Caco-2 (cell line): ENCODE results near the gene CASD1. TPM values are rescaled to one million over a fixed set of nuclear protein-coding genes. Genes with fewer than 3 reads are reported as not detected.

Source experiments
- BruUV-seq: library from RNA; stranded (reverse); fragments of 400-500 nt; replicated peaks from 2 replicates; lab custom pipeline; 2021; lab: Mats Ljungman, UMichigan
- CTCF ChIA-PET: fragments of 300-600 bp; sonication (Branson Sonifier 250); formaldehyde crosslinking; loops from one replicate; lab custom pipeline; 2022; ENCODE audit warnings: antibody characterized with exemption; lab: Charles Lee
- POLR2A ChIA-PET: fragments of 300-600 bp; sonication (Branson Sonifier 250); formaldehyde crosslinking; loops from one replicate; lab custom pipeline; 2022; ENCODE audit warnings: antibody characterized with exemption; lab: Charles Lee
- DNase-seq, 2 experiments: peaks; one replicate each; pipeline versions ENCODE4 v3.0.0 to v3.0.0-alpha.2; 2020 to 2022
- H3K27me3 ChIP-seq: replicated peaks from 2 replicates; pipeline ENCODE4 v1.6.0; 2011; ENCODE audit warnings: low read length; ENCODE audit not compliant: control insufficient read depth, insufficient read depth
- H3K36me3 ChIP-seq: 2 replicates; pipeline ENCODE4 v1.5.1; 2011; ENCODE audit warnings: low read length; ENCODE audit not compliant: control insufficient read depth, insufficient read depth
- H3K4me1 ChIP-seq: fragments of 250-450 bp; sonication (Bioruptor Pico); 2 replicates; pipeline ENCODE4 v1.5.1; 2020; ENCODE audit warnings: mild to moderate bottlenecking
- H3K4me3 ChIP-seq: 2 replicates; pipeline ENCODE4 v1.5.1; 2011; ENCODE audit warnings: low read depth, mild to moderate bottlenecking, control low read depth, low read length
- H3K9me3 ChIP-seq: fragments of 250-450 bp; sonication (Bioruptor Pico); 2 replicates; pipeline ENCODE4 v1.5.1; 2020; ENCODE audit warnings: mild to moderate bottlenecking, moderate library complexity
- H3K27ac Mint-ChIP-seq: one replicate; pipeline ENCODE4 v1.8.0; 2022; ENCODE audit warnings: mixed read lengths; ENCODE audit not compliant: unreplicated experiment
- H3K27me3 Mint-ChIP-seq: one replicate; pipeline ENCODE4 v1.8.0; 2022; ENCODE audit warnings: mixed read lengths; ENCODE audit not compliant: insufficient read depth, unreplicated experiment
- H3K36me3 Mint-ChIP-seq: one replicate; pipeline ENCODE4 v1.8.0; 2022; ENCODE audit warnings: mild to moderate bottlenecking, mixed read lengths; ENCODE audit not compliant: insufficient read depth, unreplicated experiment
- H3K4me1 Mint-ChIP-seq: one replicate; pipeline ENCODE4 v1.8.0; 2022; ENCODE audit warnings: low read depth, mixed read lengths; ENCODE audit not compliant: unreplicated experiment
- H3K4me3 Mint-ChIP-seq: one replicate; pipeline ENCODE4 v1.8.0; 2022; ENCODE audit warnings: mild to moderate bottlenecking, moderate library complexity, mixed read lengths; ENCODE audit not compliant: unreplicated experiment
- H3K9me3 Mint-ChIP-seq: one replicate; pipeline ENCODE4 v1.8.0; 2022; ENCODE audit warnings: mixed read lengths; ENCODE audit not compliant: unreplicated experiment
- CTCF ChIP-seq, 2 experiments: fragments of 200-600 bp in 1 of 2; IDR thresholded peaks; 1 replicate in 1 of 2; 2 replicates in 1 of 2; pipeline versions ENCODE4 v1.5.1 to v1.8.0; 2011 to 2022; ENCODE audit warnings: antibody characterized with exemption in 1 of 2, control low read depth in 1 of 2, inconsistent platforms in 1 of 2, low read depth in 1 of 2, low read length in 1 of 2, mild to moderate bottlenecking in 1 of 2, moderate library complexity in 1 of 2; ENCODE audit not compliant: insufficient read depth in 1 of 2, severe bottlenecking in 1 of 2, unreplicated experiment in 1 of 2
- intact Hi-C: fragments of 100-400 bp; cut with micrococcal nuclease; formaldehyde crosslinking; loops from one replicate; pipeline ENCODE4 v1.10.0; 2022; ENCODE audit not compliant: unreplicated experiment
- total RNA-seq: library from RNA; stranded (reverse); gene quantifications from 2 replicates; pipeline ENCODE4 v1.2.3, GENCODE V29; 2022

Gene CASD1
- total RNA-seq, 1 experiment from 2014 or later, result 13.7 TPM

GRCh38 chr7:94525923-94526322 lies 16.3 kb downstream of the CASD1 start:
- H3K9me3 ChIP-seq, result no peaks in the 10 kb centered on the region
- H3K27me3 ChIP-seq, result no peaks in the 10 kb centered on the region
- H3K27me3 Mint-ChIP-seq, result no peaks in the 10 kb centered on the region
- intact Hi-C loops, result no loop called here
- no peak for DNase-seq
- H3K4me1 ChIP-seq, result no peaks in the 10 kb centered on the region; the same call in none of the 2 replicates
- BruUV-seq, result no TSS peak
- no peaks in the 10 kb centered on the region for H3K4me1 Mint-ChIP-seq
- H3K9me3 Mint-ChIP-seq, result no peaks in the 10 kb centered on the region
- no peaks in the 10 kb centered on the region for H3K36me3 ChIP-seq
- ChIA-PET CTCF (no interaction called here), POLR2A (no interaction called here)
- no peak overlapping the region for H3K27ac Mint-ChIP-seq
- no peak overlapping the region for H3K4me3 Mint-ChIP-seq
- TF ChIP-seq CTCF (IDR thresholded peaks at IDR 0.05; ENCODE audit: insufficient read depth in 1 of 2, low read depth in 1 of 2, low read length in 1 of 2, severe bottlenecking in 1 of 2, unreplicated experiment in 1 of 2), result no peak
- H3K4me3 ChIP-seq, result no peak overlapping the region
- no peaks in the 10 kb centered on the region for H3K36me3 Mint-ChIP-seq

- no peaks in the 10 kb centered on the region for H3K4me1 ChIP-seq
- intact Hi-C loops, result no loop called here
- no peaks in the 10 kb centered on the region for H3K36me3 Mint-ChIP-seq
- no peak overlapping the region for H3K27ac Mint-ChIP-seq
- H3K36me3 ChIP-seq, result no peaks in the 10 kb centered on the region
- ChIA-PET POLR2A (no interaction called here), CTCF (no interaction called here)
- no peaks in the 10 kb centered on the region for H3K9me3 ChIP-seq
- no peaks in the 10 kb centered on the region for H3K27me3 ChIP-seq
- no peak overlapping the region for H3K4me3 ChIP-seq
- no peaks in the 10 kb centered on the region for H3K27me3 Mint-ChIP-seq
- no peaks in the 10 kb centered on the region for H3K9me3 Mint-ChIP-seq
- no peak for TF ChIP-seq CTCF (IDR thresholded peaks at IDR 0.05; ENCODE audit: insufficient read depth in 1 of 2, low read depth in 1 of 2, low read length in 1 of 2, severe bottlenecking in 1 of 2, unreplicated experiment in 1 of 2)
- BruUV-seq, result no TSS peak
- no peak for DNase-seq
- no peaks in the 10 kb centered on the region for H3K4me1 Mint-ChIP-seq
- no peak overlapping the region for H3K4me3 Mint-ChIP-seq
These were observed 19.9 kb downstream of the CASD1 start for GRCh38 chr7:94529516-94529915.

- Histone ChIP-seq H3K36me3 (no peaks in the 10 kb centered on the region), H3K4me3 (no peak overlapping the region), H3K9me3 (no peaks in the 10 kb centered on the region), H3K4me1 (no peaks in the 10 kb centered on the region), H3K27me3 (no peaks in the 10 kb centered on the region)
- H3K27ac Mint-ChIP-seq, result no peak overlapping the region
- ChIA-PET POLR2A (no interaction called here), CTCF (no interaction called here)
- no peak for DNase-seq
- no peaks in the 10 kb centered on the region for H3K4me1 Mint-ChIP-seq
- no peak overlapping the region for H3K4me3 Mint-ChIP-seq
- no peaks in the 10 kb centered on the region for H3K27me3 Mint-ChIP-seq
- intact Hi-C loops, result no loop called here
- TF ChIP-seq CTCF (IDR thresholded peaks at IDR 0.05; ENCODE audit: insufficient read depth in 1 of 2, low read depth in 1 of 2, low read length in 1 of 2, severe bottlenecking in 1 of 2, unreplicated experiment in 1 of 2), result no peak
- no peaks in the 10 kb centered on the region for H3K9me3 Mint-ChIP-seq
- no TSS peak for BruUV-seq
- H3K36me3 Mint-ChIP-seq, result no peaks in the 10 kb centered on the region
These were observed 20.5 kb downstream of the CASD1 start for GRCh38 chr7:94530109-94530508.
